Stimulated activated naive CD4-positive, alpha-beta T cell (primary cell): ENCODE measurements around the gene TJP2.

Source experiments
- DNase-seq, 6 experiments: peaks; one replicate each; lab custom pipeline; 2025; lab: John Stamatoyannopoulos, UW

Gene TJP2

DNA sequence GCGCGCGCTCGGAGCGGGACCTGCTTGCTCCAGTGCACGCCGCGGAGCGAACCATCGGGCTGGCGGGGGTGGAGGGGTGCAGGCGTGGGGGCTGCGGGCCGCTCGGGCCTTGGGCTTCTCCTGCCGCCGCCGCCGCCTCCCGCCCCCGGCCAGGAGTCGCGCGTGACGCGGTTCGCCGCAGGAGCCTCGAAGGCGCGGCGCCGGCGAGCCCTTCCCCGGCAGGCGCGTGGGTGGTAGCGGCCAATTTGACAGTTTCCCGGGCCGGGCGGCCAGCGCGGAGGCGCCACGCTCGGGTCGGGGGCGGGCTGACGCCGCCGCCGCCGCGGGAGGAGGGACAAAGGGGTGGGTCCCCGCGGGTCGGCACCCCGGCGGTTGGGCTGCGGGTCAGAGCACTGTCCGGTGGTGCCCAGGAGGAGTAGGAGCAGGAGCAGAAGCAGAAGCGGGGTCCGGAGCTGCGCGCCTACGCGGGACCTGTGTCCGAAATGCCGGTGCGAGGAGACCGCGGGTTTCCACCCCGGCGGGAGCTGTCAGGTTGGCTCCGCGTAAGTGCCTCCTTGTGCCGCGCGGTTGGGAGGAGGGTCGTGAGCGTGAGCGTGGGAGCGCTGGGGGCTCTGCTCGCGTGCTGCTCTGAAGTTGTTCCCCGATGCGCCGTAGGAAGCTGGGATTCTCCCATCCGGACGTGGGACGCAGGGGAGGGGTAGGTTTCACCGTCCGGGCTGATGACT lies at the start of gene TJP2:
TJP2 (plus strand) TSS at position 387 of the 725 bp plus-strand sequence; CDS start at position 483, 96 bp downstream.
- peak in 3 of 6 experiments; percentile 1 to 27 (median 22) for DNase-seq

DNA sequence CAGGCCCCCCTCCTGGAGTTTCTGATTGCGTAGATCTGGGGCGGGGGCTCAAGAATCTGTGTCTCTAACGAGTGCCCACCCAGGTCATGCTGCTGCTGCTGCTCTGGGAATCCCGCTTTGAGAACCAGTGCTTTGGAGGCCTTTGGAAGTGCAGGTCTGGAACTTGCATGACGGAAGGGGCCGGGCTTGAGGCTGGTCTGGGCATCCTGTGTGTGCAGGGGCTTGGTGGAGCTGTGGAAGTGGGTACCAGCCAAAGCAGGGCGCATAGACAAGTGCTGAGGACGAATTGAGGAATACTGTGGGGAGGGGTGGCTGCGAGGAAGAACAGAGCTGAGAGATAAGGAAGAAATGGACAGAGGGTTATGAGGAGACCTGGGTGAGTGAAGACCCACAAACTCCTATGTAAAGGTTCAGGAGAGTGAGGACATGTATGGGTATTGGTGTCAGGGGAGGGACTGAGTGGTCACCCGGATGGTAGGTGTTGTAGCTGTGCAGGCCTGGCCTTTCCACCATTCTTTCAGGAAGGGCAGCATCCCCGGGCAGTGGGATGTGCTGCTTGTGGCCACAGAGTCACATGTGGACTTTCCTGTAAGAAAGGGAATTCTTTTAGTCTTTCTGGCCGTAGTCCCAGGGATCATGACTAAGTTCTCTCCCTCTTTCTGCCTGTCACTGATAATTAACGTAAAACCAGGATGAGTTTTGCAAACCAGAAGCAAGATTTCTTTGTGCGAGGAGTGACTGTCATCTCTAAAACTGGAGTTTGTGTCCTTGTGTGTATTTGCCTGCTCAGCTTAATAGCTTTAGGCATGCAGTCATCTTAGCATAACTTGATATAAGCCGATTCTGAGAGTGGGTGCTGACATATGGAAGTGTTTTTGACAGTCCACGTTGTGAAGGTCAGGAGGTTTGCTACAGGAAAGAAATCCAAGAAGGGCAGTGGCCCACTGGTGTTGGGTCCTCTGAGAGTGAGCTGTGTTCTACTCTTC lies 43.3 kb upstream of the TJP2 start:
- DNase-seq: no peak

DNA sequence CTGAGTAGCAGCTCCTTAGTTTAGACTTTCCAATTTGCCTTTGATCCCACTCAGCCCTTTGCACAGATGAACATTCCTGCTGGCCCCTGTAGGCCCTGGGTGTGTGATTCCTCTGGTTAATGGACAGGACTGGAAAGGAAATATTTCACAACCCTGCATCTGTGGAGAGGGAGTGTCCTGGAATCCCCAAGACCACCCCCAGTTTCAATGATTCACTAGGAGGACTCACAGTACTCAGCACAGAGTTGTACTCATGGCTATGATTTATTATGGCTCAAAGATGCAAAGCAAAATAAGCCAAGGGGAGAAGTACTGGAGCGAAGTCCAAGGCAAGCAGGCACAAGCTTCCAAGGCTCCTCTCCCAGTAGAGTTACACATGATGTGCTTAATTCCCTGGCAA lies 42.4 kb upstream of the TJP2 start:
- DNase-seq: no peak

DNA sequence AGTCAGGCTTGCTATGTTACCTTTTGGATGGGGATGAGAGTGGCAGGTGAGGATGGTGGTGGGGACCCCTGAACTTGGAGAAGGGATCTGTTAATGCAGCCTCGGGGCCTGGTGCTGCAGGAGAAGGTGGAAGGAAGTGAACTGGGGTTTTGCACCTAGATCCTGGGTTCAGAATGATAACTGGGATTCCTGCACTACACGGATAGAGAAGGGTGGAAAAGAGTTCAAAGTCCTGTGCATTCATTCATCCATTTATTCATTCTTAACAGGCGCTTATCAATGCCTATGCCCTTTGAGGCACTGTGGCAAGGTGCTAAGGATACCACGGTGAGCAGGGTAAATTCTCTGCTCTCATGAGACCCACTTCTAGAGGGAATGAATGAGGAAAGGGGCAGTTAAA lies 41.7 kb upstream of the TJP2 start:
- no peak for DNase-seq

DNA sequence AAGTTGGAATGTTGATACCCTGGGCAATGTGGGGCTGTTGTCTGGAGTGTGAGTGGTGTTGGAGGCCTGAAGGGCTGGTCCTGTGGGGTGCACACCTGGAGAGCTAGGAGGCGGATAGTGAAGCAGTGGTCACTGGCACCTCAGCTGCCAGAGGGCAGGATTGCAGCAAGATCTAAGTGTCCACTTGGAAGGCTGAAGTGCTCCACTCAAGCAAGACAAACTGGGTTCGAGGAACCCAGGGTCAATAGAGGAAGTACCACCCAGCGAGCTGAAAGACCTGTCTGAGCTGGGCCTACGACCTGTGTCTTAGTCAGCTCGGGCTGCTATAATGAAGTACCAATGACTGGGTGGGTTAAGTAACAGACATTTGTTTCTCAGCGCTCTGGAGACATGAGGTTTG lies 39.7 kb upstream of the TJP2 start:
- DNase-seq: no peak

DNA sequence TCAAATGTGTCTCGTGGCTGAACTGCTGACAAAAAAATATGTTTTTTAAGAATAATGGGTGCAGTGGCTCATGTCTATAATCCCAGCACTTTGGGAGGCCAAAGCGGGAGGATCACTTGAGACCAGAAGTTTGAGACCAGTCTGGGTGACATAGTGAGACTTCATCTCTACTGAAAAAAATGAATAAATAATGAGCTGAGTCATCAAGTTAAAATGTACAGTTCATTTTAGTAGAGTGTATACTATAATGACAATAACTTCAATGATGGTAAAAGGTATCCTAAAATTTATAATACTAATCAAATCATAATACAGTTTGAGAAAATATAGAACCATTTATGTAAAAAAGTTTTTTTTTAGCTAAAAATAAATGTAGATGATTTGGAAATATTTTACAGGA lies 37.9 kb upstream of the TJP2 start:
- no peak for DNase-seq

DNA sequence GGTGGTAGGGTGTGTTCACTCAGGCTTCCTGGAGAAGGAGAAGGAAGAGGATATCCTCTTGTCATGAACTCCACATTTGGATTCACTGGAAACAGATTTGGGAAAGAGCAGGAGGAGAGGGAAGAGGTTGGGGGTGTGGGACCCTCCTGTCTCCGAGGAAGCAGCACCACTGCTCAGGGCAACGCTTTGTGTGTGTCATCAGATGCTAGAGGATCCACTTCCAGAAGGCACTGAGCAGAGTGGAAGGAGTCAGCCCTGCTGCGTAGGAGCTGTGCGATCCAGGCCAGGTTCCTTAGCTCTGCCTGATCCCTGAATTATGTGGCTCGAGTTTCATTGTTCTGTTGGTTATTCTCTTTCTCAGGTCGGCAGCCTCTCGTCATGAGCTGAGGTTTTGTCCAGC lies 37.3 kb upstream of the TJP2 start:
- no peak for DNase-seq

DNA sequence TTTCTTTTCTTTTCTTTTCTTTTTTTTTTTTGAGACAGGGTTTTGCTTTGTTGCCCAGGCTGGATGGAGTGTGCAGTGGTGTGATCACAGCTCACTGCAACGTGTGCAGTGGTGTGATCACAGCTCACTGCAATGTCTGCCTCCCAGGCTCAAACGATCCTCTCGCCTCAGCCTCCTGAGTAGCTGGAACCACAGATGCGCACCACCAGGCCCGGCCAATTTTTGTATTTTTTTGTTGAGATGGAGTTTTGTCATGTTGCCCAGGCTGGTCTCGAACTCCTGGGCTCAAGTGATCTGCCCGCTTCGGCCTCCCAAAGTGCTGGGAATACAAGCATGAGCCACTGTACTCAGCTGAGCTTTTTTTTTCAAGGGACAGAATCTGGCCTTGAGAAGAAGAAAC lies 36.8 kb upstream of the TJP2 start:
- no peak for DNase-seq

DNA sequence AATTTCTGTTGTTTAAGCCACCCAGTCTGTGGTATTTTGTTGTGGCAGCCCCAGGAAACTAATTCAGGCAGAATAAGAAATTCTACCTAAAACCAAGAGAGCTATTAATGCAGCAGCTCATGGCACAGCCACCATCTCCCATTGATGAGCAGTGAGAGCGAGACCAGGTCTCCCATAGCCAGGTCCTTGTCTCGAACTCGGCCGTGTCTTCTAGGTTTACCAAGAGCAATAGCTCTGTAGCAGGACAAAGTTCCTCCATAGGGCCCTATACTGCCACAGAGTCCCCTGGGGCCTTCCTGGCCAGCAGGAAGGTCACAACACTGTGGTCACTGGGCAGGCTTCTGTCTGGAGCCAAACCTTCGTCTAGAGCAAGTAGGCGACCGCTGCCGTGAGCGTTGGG lies 34.5 kb upstream of the TJP2 start:
- no peak for DNase-seq

DNA sequence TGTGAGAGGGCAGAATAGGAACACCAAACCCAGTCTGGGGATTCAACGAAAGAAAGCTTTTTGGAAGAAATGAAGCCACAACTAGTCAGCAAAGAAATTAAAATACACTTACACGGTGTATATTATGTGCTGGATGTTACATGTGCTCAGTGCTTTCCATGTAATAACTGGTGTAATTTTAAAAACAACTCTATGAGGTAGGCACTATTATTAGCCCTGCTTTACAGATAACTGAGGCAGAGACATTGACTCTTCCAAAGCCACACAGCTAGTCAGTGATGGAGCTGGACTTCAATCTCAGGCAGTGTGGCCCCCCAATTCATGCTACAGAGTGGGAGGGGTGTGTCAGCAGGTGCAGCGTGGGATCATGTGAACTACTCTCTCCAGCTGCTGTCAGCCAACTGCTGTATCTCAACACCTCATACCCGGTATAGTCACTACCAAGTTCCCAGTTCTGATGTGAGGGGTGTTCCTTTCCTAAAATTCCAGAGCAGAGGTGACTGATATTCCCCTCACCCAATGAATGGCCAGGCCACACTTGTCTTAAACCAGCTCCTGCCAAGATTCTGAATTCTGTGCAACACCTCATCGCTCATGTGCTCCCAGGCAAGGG lies 33.8 kb upstream of the TJP2 start:
- DNase-seq: no peak

DNA sequence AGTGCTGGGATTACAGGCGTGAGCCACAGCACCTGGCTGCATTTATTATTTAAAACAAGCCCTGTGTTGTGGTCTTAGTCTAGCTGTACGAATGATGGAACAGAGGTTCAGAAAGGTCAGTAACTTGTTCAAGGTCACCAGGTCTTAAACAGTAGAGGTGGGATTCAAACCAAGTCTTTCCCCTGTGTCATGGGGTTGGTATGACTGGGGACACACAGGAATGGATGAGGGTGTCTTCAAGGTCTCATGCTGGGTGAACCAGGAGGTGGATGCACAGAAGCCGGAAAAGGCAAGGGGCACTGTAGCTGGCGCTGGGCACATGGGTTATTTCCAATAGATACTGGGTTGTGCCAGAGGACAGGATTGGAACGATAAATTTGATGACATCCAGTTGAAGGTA lies 32.2 kb upstream of the TJP2 start:
- DNase-seq: no peak

DNA sequence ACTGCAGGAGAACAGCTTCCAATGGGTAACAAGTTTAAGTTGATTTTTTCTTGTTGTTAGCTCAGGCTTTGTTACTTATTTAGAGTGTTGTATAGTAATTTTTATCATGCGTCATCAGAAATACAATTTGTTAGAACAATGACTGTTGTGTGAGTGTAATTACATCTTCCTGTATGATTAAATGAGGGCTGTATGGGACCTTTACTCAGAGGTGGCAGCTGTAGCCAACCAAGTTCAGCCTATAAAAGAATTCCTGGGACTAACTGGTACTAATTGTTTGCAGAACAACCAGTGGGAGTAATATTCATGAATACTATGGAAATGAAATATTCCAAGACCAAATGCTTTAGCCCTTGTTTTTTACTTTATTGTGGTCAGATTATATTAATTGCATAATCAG lies 30.8 kb upstream of the TJP2 start:
- no peak for DNase-seq

DNA sequence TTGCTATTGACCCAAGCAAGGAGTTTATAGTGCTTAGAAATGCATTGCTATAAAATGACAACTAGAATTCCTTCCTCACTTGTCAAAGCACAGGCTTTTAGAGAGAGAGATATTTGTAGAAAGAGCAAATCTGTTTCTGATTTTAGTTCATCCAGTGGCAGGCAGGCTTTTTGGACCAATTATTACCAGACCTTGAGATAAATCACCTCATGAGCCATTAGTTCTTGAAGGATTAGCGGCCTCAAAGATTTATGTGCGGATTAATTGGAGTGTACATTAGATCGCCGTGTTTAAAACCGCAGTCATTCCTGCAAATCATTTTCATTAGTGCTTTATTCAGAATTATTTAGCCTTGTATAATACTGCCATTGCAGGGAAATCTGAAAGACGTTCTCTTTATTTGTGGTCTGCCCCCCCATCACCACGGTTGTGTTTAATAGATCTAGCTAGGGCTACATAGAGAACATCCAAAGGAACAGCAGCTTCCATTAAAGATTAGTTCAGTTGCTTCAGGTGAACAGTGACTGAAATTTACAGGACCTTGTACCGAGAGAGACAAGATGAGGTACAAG lies 28.8 kb upstream of the TJP2 start:
- no peak for DNase-seq

DNA sequence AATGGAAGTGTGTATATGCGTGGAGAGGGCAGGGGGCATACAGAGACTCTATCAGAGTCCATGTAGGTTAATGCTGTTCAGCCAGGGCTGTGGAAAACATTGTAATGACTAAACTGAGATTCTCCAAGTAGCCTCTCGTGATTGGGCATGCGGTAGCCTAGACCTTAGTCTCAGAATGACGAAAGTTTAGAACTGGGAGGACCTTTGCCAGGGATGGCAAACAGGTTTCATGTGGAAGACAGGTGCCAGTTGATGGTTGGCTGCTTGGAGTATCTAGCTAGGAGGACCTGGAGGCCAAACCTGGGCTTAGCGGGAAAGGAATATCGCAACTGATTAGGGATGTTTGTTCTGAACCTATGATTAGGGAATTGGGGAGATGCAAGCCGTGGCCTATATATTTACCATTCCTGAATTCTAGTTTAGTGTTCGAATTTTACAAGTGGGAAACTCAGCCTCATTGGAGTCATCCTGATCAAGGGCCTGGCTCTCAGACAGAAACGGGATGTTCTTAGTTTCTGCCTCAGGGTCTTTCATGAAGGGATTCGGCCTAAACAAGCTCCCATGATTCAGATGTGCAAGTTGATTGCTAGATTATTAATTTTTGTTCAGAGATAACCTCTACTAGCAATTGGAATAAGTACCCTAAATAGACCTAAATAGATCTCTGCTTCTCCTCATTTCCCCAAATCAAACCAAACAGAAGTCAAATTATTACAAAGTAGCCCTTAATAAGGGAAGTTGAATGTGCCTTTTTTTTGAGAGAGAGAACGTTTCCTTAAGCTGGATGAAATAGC lies 26.8 kb upstream of the TJP2 start:
- DNase-seq: no peak

DNA sequence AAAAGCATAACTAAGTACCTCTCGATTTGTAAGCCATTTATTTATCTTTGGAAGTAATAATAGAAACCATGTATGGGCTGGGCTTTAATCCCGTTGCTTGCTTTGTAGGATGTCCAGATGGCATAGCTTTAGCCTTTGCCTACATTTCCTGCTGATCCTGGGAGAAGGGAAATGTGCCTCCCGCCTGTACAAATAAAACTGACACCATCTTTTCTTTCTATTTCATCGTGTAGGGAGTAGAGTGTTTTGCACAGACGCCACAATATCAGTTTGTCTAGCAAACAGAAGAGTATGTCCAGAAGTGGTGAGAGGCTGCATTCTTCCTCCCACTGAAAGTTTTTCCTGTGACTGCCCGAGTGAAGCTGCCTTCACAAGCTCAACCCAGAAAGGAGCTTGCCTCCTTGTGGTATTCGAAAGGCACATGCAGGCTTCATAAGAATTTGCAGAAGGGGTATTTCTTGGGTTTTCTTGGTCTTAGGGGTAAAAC lies 24.7 kb upstream of the TJP2 start:
- DNase-seq: no peak

DNA sequence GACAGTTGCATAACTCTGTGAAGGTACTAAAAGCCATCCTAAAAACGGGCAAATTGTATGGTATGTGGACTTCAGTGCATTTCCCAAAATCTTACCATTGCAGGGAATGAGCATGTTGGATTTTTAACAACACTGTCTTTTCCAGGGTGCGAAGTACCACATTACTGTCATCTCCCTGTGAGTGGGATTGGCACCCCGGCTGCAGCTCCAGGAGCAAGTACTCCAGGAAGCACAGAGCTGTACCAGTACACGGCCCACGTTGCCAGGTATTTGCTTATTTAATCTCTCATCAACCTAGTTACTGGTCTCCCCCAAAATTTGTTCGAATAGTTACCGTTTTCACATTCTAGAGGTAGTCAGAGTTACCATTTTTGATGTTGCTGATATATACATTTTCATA lies 22.6 kb upstream of the TJP2 start:
- DNase-seq: no peak

DNA sequence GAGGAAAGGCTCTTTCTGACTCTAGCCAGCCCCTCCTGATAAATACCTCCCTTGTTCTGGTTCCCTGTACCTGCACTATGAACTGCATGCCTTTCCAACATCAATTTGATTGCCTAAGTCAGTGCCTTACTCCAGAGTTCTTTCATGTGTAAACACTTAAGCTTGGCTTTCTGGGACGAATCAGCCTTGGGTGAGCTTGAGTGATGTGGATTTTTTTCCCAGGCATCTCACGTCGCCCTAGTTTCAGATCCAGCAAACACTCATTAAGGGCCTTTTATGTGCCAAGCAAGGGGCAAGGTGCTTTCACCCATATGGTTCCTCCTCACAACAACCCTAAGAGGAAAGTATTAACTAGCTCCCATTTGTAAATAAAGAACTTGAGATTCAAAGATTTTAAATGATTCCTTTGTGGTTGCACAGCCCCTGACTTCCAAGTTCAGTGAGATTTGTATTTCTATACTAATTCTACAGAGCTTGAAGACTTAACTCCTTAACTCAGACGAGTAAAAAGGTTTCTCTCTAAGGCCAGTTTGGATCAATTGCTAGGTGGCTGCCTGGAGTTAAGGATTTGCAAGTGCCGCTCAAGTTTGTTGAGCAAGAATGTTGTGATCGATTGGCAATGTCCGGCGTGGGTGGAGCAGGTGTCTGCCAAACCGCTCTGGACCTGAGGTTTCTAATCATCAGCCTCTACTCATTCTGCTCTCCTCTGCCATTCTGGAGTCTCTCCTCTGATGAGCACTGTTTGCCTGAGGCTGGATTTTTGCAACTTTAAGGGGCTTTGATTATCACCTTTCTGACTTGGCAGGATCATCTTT lies 20.2 kb upstream of the TJP2 start:
- DNase-seq: no peak

DNA sequence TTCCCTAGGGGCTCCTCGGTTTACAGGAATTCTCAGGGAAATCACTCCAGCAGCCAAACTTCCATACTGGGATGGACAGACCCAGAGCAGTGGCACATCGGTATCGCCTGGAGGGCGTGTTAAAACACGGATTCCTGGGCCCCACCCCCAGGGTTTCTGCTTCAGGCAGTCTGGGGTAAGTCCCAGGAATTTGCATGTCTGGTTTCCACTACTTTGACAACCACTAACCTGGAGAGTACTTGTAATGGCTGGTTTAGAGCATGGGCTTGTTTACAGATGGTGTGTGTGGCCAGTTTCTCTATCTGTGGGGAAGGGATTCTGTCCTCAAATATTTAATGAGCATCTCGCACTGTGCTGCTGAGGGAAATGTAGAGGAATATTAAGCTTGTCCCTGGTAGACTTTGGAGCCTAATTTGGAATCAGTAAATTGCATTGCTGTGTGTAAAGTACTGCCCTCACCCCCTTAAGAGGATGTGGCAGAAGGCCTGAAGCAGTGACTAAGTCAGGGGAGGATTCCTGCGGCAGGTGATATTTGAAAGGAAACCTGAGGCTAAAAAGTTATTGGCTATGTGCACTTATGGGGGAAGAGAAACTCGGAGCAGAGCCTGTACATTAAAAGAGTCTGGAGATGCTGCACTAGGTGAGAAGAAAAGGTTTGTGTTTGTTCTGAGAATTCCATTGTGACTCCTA lies 18.6 kb upstream of the TJP2 start:
- no peak for DNase-seq

DNA sequence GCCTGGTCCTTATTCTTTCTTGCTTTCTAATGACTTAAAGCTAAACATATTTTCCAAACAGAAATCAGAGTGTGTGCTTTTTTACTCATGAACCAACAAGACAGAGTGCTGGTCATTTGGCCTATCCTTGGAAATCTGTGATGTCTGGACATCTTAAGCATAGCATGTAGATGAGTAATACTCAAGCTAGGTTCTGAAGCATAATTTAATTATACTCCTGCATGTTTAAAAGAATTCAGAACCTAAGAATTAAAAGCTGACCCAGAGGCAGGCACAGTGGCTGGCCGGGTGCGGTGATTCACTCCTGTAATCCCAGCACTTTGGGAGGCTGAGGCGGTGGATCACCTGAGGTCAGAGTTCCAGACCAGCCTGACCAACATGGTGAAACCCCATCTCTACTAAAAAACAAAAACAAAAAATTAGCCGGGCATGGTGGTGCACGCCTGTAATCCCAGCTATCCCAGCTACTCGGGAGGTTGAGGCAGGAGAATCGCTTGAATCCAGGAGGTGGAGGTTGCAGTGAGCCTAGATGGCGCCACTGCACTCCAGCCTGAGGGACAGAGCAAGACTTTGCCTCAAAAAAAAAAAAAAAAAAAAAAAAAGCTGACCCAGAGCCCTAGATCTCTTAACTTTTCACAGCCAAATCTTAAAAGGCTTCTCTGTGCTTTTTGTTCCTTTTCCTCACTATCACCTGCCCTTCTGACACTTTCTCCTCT lies 16.2 kb upstream of the TJP2 start:
- no peak for DNase-seq
